K562 (cell line): ENCODE data around the gene PON2.

ENCODE experiments used
- BRCA1 ChIP-seq, 2 experiments: fragments of 450-650 bp in 1 of 2; sonication (generic) in 1 of 2; formaldehyde crosslinking in 1 of 2; IDR thresholded peaks; 2 replicates each; pipeline versions ENCODE4 v1.5.0 to v1.6.1; 2017 to 2020; ENCODE audit warnings: mild to moderate bottlenecking in 1 of 2, missing genetic modification reagents in 1 of 2
- EP300 ChIP-seq: IDR thresholded peaks from 2 replicates; pipeline ENCODE4 v1.6.1; 2012; ENCODE audit warnings: low read length, improper control_type of control experiment
- ESRRA ChIP-seq: fragments of 450-650 bp; IDR thresholded peaks from 2 replicates; pipeline ENCODE4 v1.6.1; 2014; ENCODE audit warnings: low read depth, mild to moderate bottlenecking, moderate library complexity, borderline replicate concordance
- HDAC6 ChIP-seq: IDR thresholded peaks from 2 replicates; pipeline ENCODE4 v1.6.1; 2012; ENCODE audit warnings: low read depth, mild to moderate bottlenecking, control low read depth, inconsistent platforms, low read length, moderate library complexity
- HDAC8 ChIP-seq: fragments of 450-650 bp; IDR thresholded peaks from 2 replicates; pipeline ENCODE4 v1.6.1; 2016; ENCODE audit warnings: mild to moderate bottlenecking, missing genetic modification characterization, moderate library complexity, missing compliant biosample characterization
- POLR2A ChIP-seq: fragments of 450-650 bp; conservative IDR thresholded peaks from 2 replicates; pipeline ENCODE4 v1.6.1; 2016
- SREBF2 ChIP-seq: sonication (generic); formaldehyde crosslinking; IDR thresholded peaks from 2 replicates; pipeline ENCODE4 v1.4.0; 2020; ENCODE audit warnings: mild to moderate bottlenecking, missing genetic modification reagents
- TAF1 ChIP-seq: IDR thresholded peaks from 2 replicates; pipeline ENCODE4 v1.6.1; 2011; ENCODE audit warnings: mild to moderate bottlenecking, low read length, moderate library complexity; ENCODE audit not compliant: insufficient read depth, control insufficient read depth, severe bottlenecking; ENCODE audit errors: extremely low read depth
- YBX1 ChIP-seq: fragments of 450-650 bp; IDR thresholded peaks from 2 replicates; pipeline ENCODE4 v1.7.1; 2016; ENCODE audit warnings: mild to moderate bottlenecking
- ZFP36 ChIP-seq: fragments of 150-350 bp; IDR thresholded peaks from 2 replicates; pipeline ENCODE4 v1.6.1; 2018; ENCODE audit warnings: low read length, low read depth; ENCODE audit not compliant: partially characterized antibody
- TF ChIP-seq, protein P1 (sequence below): IDR thresholded peaks from 3 replicates; pipeline ENCODE4 v1.6.1; 2011; ENCODE audit warnings: borderline replicate concordance, mild to moderate bottlenecking, moderate library complexity; ENCODE audit not compliant: insufficient read length; ENCODE audit errors: extremely low read depth
- TF ChIP-seq, protein P2 (sequence below), 2 experiments: fragments of 250-450 bp in 1 of 2; fragments of 450-650 bp in 1 of 2; sonication (Bioruptor Pico) in 1 of 2; IDR thresholded peaks; 2 replicates each; pipeline versions ENCODE4 v1.6.1 to v1.8.0; 2016 to 2021; ENCODE audit warnings: mild to moderate bottlenecking in 2 of 2, moderate library complexity in 2 of 2, missing compliant biosample characterization in 1 of 2, missing genetic modification characterization in 1 of 2

DNA sequence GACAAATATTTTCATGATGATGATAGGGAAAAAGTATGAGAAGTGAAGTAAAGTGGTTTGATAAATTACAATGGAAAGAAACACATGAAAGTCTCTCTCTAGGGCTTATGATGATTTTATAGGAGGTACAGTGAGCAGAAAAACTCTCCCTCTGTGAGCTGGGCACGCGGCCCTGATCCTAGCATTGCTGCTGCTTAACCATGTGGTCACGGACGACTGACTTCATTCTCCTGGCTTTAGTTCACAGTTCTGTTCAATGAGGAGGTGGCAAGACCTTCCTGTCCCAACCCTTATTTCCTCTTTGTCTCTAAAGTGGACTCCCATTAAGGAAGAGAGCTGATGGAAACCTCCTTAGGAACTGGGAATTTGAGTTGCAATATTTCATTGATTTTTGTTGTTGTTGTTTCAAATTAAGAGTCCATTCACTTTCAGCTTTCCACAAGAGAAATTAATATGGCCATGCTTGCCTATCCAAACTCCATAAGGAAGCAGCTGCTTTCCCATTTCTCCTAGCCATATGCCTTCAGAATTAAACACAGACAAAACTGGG is 30.4 kb downstream of the PON2 start:
- TF ChIP-seq, protein P1, sequence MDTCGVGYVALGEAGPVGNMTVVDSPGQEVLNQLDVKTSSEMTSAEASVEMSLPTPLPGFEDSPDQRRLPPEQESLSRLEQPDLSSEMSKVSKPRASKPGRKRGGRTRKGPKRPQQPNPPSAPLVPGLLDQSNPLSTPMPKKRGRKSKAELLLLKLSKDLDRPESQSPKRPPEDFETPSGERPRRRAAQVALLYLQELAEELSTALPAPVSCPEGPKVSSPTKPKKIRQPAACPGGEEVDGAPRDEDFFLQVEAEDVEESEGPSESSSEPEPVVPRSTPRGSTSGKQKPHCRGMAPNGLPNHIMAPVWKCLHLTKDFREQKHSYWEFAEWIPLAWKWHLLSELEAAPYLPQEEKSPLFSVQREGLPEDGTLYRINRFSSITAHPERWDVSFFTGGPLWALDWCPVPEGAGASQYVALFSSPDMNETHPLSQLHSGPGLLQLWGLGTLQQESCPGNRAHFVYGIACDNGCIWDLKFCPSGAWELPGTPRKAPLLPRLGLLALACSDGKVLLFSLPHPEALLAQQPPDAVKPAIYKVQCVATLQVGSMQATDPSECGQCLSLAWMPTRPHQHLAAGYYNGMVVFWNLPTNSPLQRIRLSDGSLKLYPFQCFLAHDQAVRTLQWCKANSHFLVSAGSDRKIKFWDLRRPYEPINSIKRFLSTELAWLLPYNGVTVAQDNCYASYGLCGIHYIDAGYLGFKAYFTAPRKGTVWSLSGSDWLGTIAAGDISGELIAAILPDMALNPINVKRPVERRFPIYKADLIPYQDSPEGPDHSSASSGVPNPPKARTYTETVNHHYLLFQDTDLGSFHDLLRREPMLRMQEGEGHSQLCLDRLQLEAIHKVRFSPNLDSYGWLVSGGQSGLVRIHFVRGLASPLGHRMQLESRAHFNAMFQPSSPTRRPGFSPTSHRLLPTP, result no peak
- TF ChIP-seq, protein P2, sequence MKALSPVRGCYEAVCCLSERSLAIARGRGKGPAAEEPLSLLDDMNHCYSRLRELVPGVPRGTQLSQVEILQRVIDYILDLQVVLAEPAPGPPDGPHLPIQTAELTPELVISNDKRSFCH (CRISPR knock-in tag; IDR thresholded peaks at IDR 0.05), result no peak
- TF ChIP-seq, protein P2 (tag; IDR thresholded peaks at IDR 0.05), result no peak
- TF ChIP-seq HDAC8 (tag), result no peak
- no peak for TF ChIP-seq TAF1
- TF ChIP-seq ESRRA, result no peak
- TF ChIP-seq SREBF2, result no peak
- TF ChIP-seq POLR2A, result no peak
- no peak for TF ChIP-seq EP300
- no peak for TF ChIP-seq BRCA1 (IDR thresholded peaks at IDR 0.05)
- no peak for TF ChIP-seq BRCA1 (CRISPR knock-in tag; IDR thresholded peaks at IDR 0.05)
- no peak for TF ChIP-seq ZFP36
- TF ChIP-seq HDAC6, result no peak
- TF ChIP-seq YBX1, result no peak
